Measurements from ENCODE around the gene SPHK1.

The SPHK1 gene

GRCh38 chr17:76360461-76360860 lies 23.9 kb upstream of the SPHK1 start:
- Histone ChIP-seq H3K36me3 (ENCODE audit: control insufficient read depth, insufficient read depth, low read length) (no peaks in the 10 kb centered on the region), H3K9me3 (ENCODE audit: control insufficient read depth, low read length) (no peaks in the 10 kb centered on the region), H3K4me1 (ENCODE audit: control insufficient read depth, insufficient read depth, low read length) (no peaks in the 10 kb centered on the region), H3K27me3 (ENCODE audit: control insufficient read depth, insufficient read depth, low read length, poor library complexity, severe bottlenecking) (no peaks in the 10 kb centered on the region), H3K27ac (ENCODE audit: insufficient read depth, low read depth, low read length, poor library complexity, severe bottlenecking) (no peak overlapping the region), H3K4me3 (ENCODE audit: insufficient read depth, low read depth, low read length) (no peak overlapping the region)
- 92 to 94% methylated on average over 2 of the region's 2 CpGs for WGBS, 2 experiments

- 91 to 98% methylated on average over 11 of the region's 11 CpGs for WGBS, 2 experiments
- Histone ChIP-seq H3K27me3 (ENCODE audit: control insufficient read depth, insufficient read depth, low read length, poor library complexity, severe bottlenecking) (no peaks in the 10 kb centered on the region), H3K36me3 (ENCODE audit: control insufficient read depth, insufficient read depth, low read length) (no peaks in the 10 kb centered on the region), H3K27ac (ENCODE audit: insufficient read depth, low read depth, low read length, poor library complexity, severe bottlenecking) (no peak overlapping the region), H3K4me1 (ENCODE audit: control insufficient read depth, insufficient read depth, low read length) (no peaks in the 10 kb centered on the region), H3K9me3 (ENCODE audit: control insufficient read depth, low read length) (no peaks in the 10 kb centered on the region), H3K4me3 (ENCODE audit: insufficient read depth, low read depth, low read length) (no peak overlapping the region)
Observed at GRCh38 chr17:76363107-76363842, 21.1 kb upstream of the SPHK1 start.

DNA sequence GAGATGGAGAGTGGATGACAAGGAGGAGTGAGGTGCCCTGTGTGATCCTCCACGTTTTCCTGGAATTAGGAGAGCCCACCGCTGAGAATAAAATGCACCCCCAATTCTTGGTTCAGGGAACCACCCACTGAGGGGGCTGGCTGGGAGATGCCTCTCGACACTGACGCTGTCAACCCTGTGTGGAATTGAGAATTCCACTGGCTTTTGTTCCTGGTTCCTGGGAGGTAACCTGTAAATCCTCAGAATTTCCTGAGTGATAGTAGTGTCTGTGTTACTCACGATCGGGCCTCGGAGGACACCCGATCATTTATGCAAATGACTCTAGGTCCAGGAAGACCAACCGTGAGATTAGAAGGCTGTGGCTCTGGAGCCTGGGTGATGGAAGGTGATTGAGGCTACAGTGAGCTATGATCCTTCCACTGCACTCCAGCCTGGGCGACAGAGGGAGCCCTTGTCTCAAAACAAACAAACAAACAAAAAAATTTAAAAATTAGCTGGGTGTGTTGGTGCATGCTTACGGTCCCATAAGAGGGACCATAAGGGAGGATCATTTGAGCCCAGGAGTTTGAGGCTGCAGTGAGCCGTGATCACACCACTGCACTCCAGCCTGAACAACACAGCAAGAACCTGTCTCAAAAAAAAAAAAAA lies 19.0 kb upstream of the SPHK1 start:
- H3K27ac ChIP-seq (ENCODE audit: insufficient read depth, low read depth, low read length, poor library complexity, severe bottlenecking) = no peak overlapping the region
- 61% methylated on average over 12 of the region's 12 CpGs for WGBS, 2 experiments
- no peaks in the 10 kb centered on the region for H3K27me3 ChIP-seq (ENCODE audit: control insufficient read depth, insufficient read depth, low read length, poor library complexity, severe bottlenecking)
- no peak overlapping the region for H3K4me3 ChIP-seq (ENCODE audit: insufficient read depth, low read depth, low read length)
- no peaks in the 10 kb centered on the region for H3K36me3 ChIP-seq (ENCODE audit: control insufficient read depth, insufficient read depth, low read length)
- no peaks in the 10 kb centered on the region for H3K9me3 ChIP-seq (ENCODE audit: control insufficient read depth, low read length)
- H3K4me1 ChIP-seq (ENCODE audit: control insufficient read depth, insufficient read depth, low read length) = peaks cover 3% of the 10 kb centered on the region

- no peaks in the 10 kb centered on the region for H3K36me3 ChIP-seq (ENCODE audit: control insufficient read depth, insufficient read depth, low read length)
- no peaks in the 10 kb centered on the region for H3K27me3 ChIP-seq (ENCODE audit: control insufficient read depth, insufficient read depth, low read length, poor library complexity, severe bottlenecking)
- no peak overlapping the region for H3K27ac ChIP-seq (ENCODE audit: insufficient read depth, low read depth, low read length, poor library complexity, severe bottlenecking)
- H3K4me3 ChIP-seq (ENCODE audit: insufficient read depth, low read depth, low read length) = no peak overlapping the region
- peaks cover 3% of the 10 kb centered on the region for H3K4me1 ChIP-seq (ENCODE audit: control insufficient read depth, insufficient read depth, low read length)
- WGBS, 2 experiments = 88 to 100% methylated on average over 3 of the region's 3 CpGs
- H3K9me3 ChIP-seq (ENCODE audit: control insufficient read depth, low read length) = no peaks in the 10 kb centered on the region
Observed at GRCh38 chr17:76366247-76366646, 18.2 kb upstream of the SPHK1 start.

DNA sequence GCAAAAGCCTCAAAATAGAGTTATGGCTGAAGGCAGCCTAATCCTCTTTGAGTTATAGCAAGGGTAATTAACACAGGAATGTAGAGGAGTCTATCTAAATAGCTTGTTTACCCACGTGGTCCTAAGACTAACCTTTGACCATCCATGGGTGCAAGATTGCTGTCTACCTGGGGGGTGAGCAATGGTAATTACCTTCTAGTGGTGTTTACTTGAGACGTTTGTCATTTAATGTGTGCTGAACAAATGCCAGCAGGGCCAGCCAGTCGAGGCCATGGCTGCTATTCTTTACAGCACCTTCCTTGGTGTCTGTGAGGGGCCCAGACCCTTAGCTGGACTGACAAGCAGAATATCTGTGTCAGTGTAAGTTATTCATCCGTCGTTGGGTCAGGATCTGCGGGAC lies 16.8 kb upstream of the SPHK1 start:
- H3K36me3 ChIP-seq (ENCODE audit: control insufficient read depth, insufficient read depth, low read length) = no peaks in the 10 kb centered on the region
- 84 to 92% methylated on average over 6 of the region's 6 CpGs for WGBS, 2 experiments
- peaks cover 3% of the 10 kb centered on the region for H3K4me1 ChIP-seq (ENCODE audit: control insufficient read depth, insufficient read depth, low read length)
- H3K4me3 ChIP-seq (ENCODE audit: insufficient read depth, low read depth, low read length) = no peak overlapping the region
- H3K27ac ChIP-seq (ENCODE audit: insufficient read depth, low read depth, low read length, poor library complexity, severe bottlenecking) = no peak overlapping the region
- H3K27me3 ChIP-seq (ENCODE audit: control insufficient read depth, insufficient read depth, low read length, poor library complexity, severe bottlenecking) = no peaks in the 10 kb centered on the region
- no peaks in the 10 kb centered on the region for H3K9me3 ChIP-seq (ENCODE audit: control insufficient read depth, low read length)

DNA sequence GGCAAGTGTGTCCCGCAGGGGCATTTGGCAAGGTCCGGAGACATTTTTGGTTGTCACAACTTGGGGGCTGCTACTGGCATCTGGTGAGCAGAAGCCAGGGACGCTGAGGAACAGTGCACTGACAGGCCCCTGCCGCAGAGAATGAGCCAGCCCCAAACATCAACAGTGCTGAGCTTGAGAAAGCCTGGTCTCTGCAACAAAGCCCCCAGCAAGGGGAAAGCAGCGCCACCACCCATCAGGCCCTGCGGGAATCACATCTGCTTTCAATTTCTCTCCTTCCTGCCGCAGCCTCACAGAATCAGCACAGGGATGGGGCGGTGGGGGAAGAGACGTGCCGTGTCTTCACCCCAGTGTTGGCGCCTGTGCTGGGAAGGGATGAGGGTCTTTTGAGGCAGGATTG lies 15.9 kb upstream of the SPHK1 start:
- H3K27ac ChIP-seq (ENCODE audit: insufficient read depth, low read depth, low read length, poor library complexity, severe bottlenecking) = no peak overlapping the region
- 81 to 88% methylated on average over 11 of the region's 11 CpGs for WGBS, 2 experiments
- no peaks in the 10 kb centered on the region for H3K27me3 ChIP-seq (ENCODE audit: control insufficient read depth, insufficient read depth, low read length, poor library complexity, severe bottlenecking)

GRCh38 chr17:76369379-76369778 lies 15.0 kb upstream of the SPHK1 start:
- no peak overlapping the region for H3K4me3 ChIP-seq (ENCODE audit: insufficient read depth, low read depth, low read length)
- no peaks in the 10 kb centered on the region for H3K27me3 ChIP-seq (ENCODE audit: control insufficient read depth, insufficient read depth, low read length, poor library complexity, severe bottlenecking)
- no peaks in the 10 kb centered on the region for H3K9me3 ChIP-seq (ENCODE audit: control insufficient read depth, low read length)
- H3K36me3 ChIP-seq (ENCODE audit: control insufficient read depth, insufficient read depth, low read length) = no peaks in the 10 kb centered on the region
- H3K4me1 ChIP-seq (ENCODE audit: control insufficient read depth, insufficient read depth, low read length) = peaks cover 10% of the 10 kb centered on the region
- WGBS, 2 experiments = 92 to 93% methylated on average over 10 of the region's 10 CpGs
- no peak overlapping the region for H3K27ac ChIP-seq (ENCODE audit: insufficient read depth, low read depth, low read length, poor library complexity, severe bottlenecking)

More for the DNA sequence above, 15.9 kb upstream of the SPHK1 start:
- peaks cover 6% of the 10 kb centered on the region for H3K4me1 ChIP-seq (ENCODE audit: control insufficient read depth, insufficient read depth, low read length)
- no peak overlapping the region for H3K4me3 ChIP-seq (ENCODE audit: insufficient read depth, low read depth, low read length)
- no peaks in the 10 kb centered on the region for H3K9me3 ChIP-seq (ENCODE audit: control insufficient read depth, low read length)
- H3K36me3 ChIP-seq (ENCODE audit: control insufficient read depth, insufficient read depth, low read length) = no peaks in the 10 kb centered on the region

GRCh38 chr17:76369804-76370203 lies 14.6 kb upstream of the SPHK1 start:
- Histone ChIP-seq H3K27me3 (ENCODE audit: control insufficient read depth, insufficient read depth, low read length, poor library complexity, severe bottlenecking) (no peaks in the 10 kb centered on the region), H3K9me3 (ENCODE audit: control insufficient read depth, low read length) (no peaks in the 10 kb centered on the region), H3K4me1 (ENCODE audit: control insufficient read depth, insufficient read depth, low read length) (peaks cover 10% of the 10 kb centered on the region), H3K4me3 (ENCODE audit: insufficient read depth, low read depth, low read length) (no peak overlapping the region), H3K36me3 (ENCODE audit: control insufficient read depth, insufficient read depth, low read length) (no peaks in the 10 kb centered on the region), H3K27ac (ENCODE audit: insufficient read depth, low read depth, low read length, poor library complexity, severe bottlenecking) (no peak overlapping the region)
- WGBS, 2 experiments = 87 to 91% methylated on average over 7 of the region's 7 CpGs

DNA sequence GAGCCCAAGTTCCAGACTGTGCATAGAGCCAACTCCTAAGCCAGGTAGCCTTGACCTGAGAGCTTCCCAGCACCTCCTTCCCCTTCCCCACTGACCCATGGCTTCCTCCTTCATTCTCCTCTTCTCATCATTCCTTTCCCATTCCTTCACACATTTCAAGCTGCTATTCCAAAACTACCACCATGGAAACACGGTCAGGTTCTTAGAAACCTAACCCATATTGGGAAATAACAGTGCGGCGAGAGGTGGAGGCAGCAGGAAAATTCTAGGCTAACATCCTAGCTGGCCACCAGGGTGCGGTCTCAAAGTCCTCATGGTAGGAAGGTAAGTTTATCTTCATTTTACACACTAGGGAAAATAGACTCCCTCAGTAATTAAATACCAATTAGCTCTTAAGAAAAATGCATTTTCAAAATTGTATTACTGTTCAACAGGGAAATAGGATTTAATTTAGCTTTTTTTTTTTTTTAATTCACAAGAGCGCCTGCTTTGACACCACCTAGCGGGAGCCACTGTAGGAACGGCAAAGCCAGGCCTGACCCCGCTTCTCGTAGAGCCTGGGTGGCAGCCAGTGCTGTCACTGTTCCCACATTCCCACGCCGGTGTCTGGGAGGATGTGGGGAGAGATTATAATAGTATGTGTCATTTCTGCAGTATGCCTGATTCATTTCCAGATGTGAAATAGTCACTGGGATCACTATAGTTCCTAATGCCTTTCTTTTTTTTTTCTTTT lies 14.0 kb upstream of the SPHK1 start:
- no peaks in the 10 kb centered on the region for H3K36me3 ChIP-seq (ENCODE audit: control insufficient read depth, insufficient read depth, low read length)
- no peak overlapping the region for H3K27ac ChIP-seq (ENCODE audit: insufficient read depth, low read depth, low read length, poor library complexity, severe bottlenecking)
- H3K9me3 ChIP-seq (ENCODE audit: control insufficient read depth, low read length) = no peaks in the 10 kb centered on the region
- no peaks in the 10 kb centered on the region for H3K27me3 ChIP-seq (ENCODE audit: control insufficient read depth, insufficient read depth, low read length, poor library complexity, severe bottlenecking)
- H3K4me3 ChIP-seq (ENCODE audit: insufficient read depth, low read depth, low read length) = no peak overlapping the region
- H3K4me1 ChIP-seq (ENCODE audit: control insufficient read depth, insufficient read depth, low read length) = peaks cover 10% of the 10 kb centered on the region
- WGBS, 2 experiments = 82 to 93% methylated on average over 10 to 11 of the region's 11 CpGs
